Measurements from ENCODE around the gene HPS3. TPM values are rescaled to one million over a fixed set of nuclear protein-coding genes. Genes with fewer than 3 reads are reported as not detected.
A peak's percentile ranks its signal among the peaks of the same experiment; 100 is the strongest.
"Not testable (repeated sequence)": the region's sequence is repeated elsewhere in the genome, so short reads cannot be mapped to it uniquely, and the experiment has no call there.

The HPS3 gene
- polyA plus RNA-seq, 2 of the 4 experiments (the other 2 are of a cell fraction), result 28.4 to 48.0 TPM

- FAIRE-seq (no peak), DNase-seq (ENCODE audit: low read depth in 1 of 2, low spot score in 1 of 2) (no peak), ATAC-seq (no peak)
- Histone ChIP-seq H3K27ac (no peak overlapping the region), H3K9me3 (peaks cover 3% of the 10 kb centered on the region; the same call in 1 of the 3 replicates), H3K4me2 (no peak overlapping the region), H3K4me1 (no peaks in the 10 kb centered on the region), H3K4me3 (no peak overlapping the region)
- no peak for TF ChIP-seq ELK1 (IDR thresholded peaks at IDR 0.05; ENCODE audit: low read depth, low read length)
- TF ChIP-seq TFCP2L1 (CRISPR knock-in tag; IDR thresholded peaks at IDR 0.05), result no peak
- CTCF ChIA-PET, result interaction anchor here (1.0 to 4.2 kb wide), 3 partner anchors 28 to 625 kb away, joined by 3 to 11 read pairs (median 5); no protein-coding TSS in a partner anchor
- POLR2A ChIA-PET, result no interaction called here
- WGBS (ENCODE audit: missing lambda C conversion rate), result 89% methylated on average over 4 of the region's 4 CpGs
Measured at GRCh38 chr3:149091983-149092382, 37.5 kb upstream of the HPS3 start.

GRCh38 chr3:149095487-149095886, 34.0 kb upstream of the HPS3 start:
- DNase-seq (ENCODE audit: low read depth in 1 of 2, low spot score in 1 of 2), result no peak
- POLR2A ChIA-PET, result no interaction called here

GRCh38 chr3:149097987-149098386, 31.5 kb upstream of the HPS3 start:
- 93% methylated on average over 19 of the region's 19 CpGs for WGBS (ENCODE audit: missing lambda C conversion rate)
- H3K9me3 ChIP-seq; CTCF ChIA-PET; FAIRE-seq; ATAC-seq; POLR2A ChIA-PET; DNase-seq (ENCODE audit: low read depth in 1 of 2, low spot score in 1 of 2); H3K4me1 ChIP-seq; H3K4me3 ChIP-seq; H3K4me2 ChIP-seq; H3K27ac ChIP-seq: not testable (repeated sequence)

More at GRCh38 chr3:149095487-149095886, 34.0 kb upstream of the HPS3 start:
- no peak for TF ChIP-seq KDM5A (IDR thresholded peaks at IDR 0.05)
- no peak for TF ChIP-seq MAFK (IDR thresholded peaks at IDR 0.05; ENCODE audit: partially characterized antibody)
- no peak for TF ChIP-seq GATA3 (IDR thresholded peaks at IDR 0.05; ENCODE audit: borderline replicate concordance)
- TF ChIP-seq EHF (CRISPR knock-in tag; IDR thresholded peaks at IDR 0.05), result no peak
- TF ChIP-seq CHD2 (IDR thresholded peaks at IDR 0.05; ENCODE audit: low read length, partially characterized antibody), result no peak
- TF ChIP-seq, protein P1, sequence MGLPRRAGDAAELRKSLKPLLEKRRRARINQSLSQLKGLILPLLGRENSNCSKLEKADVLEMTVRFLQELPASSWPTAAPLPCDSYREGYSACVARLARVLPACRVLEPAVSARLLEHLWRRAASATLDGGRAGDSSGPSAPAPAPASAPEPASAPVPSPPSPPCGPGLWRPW (IDR thresholded peaks at IDR 0.05), result no peak
- TF ChIP-seq NFE2L2 (conservative IDR thresholded peaks at IDR 0.05; ENCODE audit: low read length), result no peak
- TF ChIP-seq POLR2A (IDR thresholded peaks at IDR 0.05; ENCODE audit: low read length), result no peak
- TF ChIP-seq NR3C1 (IDR thresholded peaks at IDR 0.05), result no peak
- no peak for TF ChIP-seq CBX8 (IDR thresholded peaks at IDR 0.05)
- no peak for TF ChIP-seq FOXS1 (CRISPR knock-in tag; IDR thresholded peaks at IDR 0.05)
- TF ChIP-seq MAX (IDR thresholded peaks at IDR 0.05), result no peak
- no peak for TF ChIP-seq ZSCAN20 (CRISPR knock-in tag; IDR thresholded peaks at IDR 0.05)
- FAIRE-seq (no peak), ATAC-seq (no peak)
- CTCF ChIA-PET, result interaction anchor here (1.0 to 1.5 kb wide), 2 partner anchors 25 to 178 kb away, joined by 4 to 5 read pairs; no protein-coding TSS in a partner anchor
- Histone ChIP-seq H3K4me3 (no peak overlapping the region), H3K27ac (no peak overlapping the region), H3K4me2 (no peak overlapping the region), H3K9me3 (no peaks in the 10 kb centered on the region), H3K4me1 (no peaks in the 10 kb centered on the region)
- WGBS (ENCODE audit: missing lambda C conversion rate), result 78% methylated on average over 4 of the region's 4 CpGs

DNA sequence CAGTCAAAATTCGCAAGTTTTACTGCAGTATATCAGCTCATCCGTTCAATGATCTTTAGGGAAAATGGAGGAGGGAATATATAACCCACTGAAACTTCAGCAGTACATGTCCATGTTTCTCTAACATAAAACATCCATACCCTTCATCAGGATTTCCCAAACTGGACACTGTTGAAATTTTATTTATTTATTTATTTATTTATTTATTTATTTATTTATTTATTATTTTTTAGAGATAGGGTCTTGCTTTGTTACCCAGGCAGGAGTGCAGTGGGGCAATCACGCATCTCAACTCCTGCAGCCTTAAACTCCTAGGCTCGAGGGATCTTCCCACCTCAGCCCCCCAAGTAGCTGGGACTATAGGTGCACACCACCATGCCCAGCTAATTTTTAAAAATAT, 28.3 kb upstream of the HPS3 start:
- ATAC-seq (no peak), DNase-seq (ENCODE audit: low read depth in 1 of 2, low spot score in 1 of 2) (no peak), FAIRE-seq (no peak)
- no peak overlapping the region for H3K27ac ChIP-seq
- CTCF ChIA-PET, result interaction anchor here (1.3 to 1.7 kb wide), 2 partner anchors 18 to 20 kb away, joined by 3 to 7 read pairs; no protein-coding TSS in a partner anchor
- WGBS (ENCODE audit: missing lambda C conversion rate), result 54% methylated on average over 4 of the region's 4 CpGs
- no peaks in the 10 kb centered on the region for H3K4me1 ChIP-seq
- H3K4me2 ChIP-seq, result no peak overlapping the region
- no peaks in the 10 kb centered on the region for H3K9me3 ChIP-seq
- POLR2A ChIA-PET, result no interaction called here
- peak; percentile 50 for TF ChIP-seq ZC3H11A (IDR thresholded peaks at IDR 0.05)
- TF ChIP-seq GATA3 (IDR thresholded peaks at IDR 0.05; ENCODE audit: borderline replicate concordance), result no peak
- TF ChIP-seq RCOR1 (IDR thresholded peaks at IDR 0.05; ENCODE audit: low read depth, low read length), result no peak
- TF ChIP-seq MAZ (IDR thresholded peaks at IDR 0.05; ENCODE audit: borderline replicate concordance, low read depth, low read length), result no peak
- TF ChIP-seq FOXS1 (CRISPR knock-in tag; IDR thresholded peaks at IDR 0.05), result no peak
- H3K4me3 ChIP-seq, result no peak overlapping the region

GRCh38 chr3:149101641-149102040, 27.8 kb upstream of the HPS3 start:
- Histone ChIP-seq H3K4me1 (no peaks in the 10 kb centered on the region), H3K4me3 (no peak overlapping the region), H3K4me2 (no peak overlapping the region), H3K27ac (no peak overlapping the region), H3K9me3 (no peaks in the 10 kb centered on the region)
- ChIA-PET CTCF (interaction anchor here (1.3 kb wide), 1 partner anchor 19 kb away, joined by 3 read pairs; no protein-coding TSS in a partner anchor), POLR2A (no interaction called here)
- FAIRE-seq (no peak), ATAC-seq (no peak), DNase-seq (ENCODE audit: low read depth in 1 of 2, low spot score in 1 of 2) (no peak)
- 66% methylated on average over 3 of the region's 3 CpGs for WGBS (ENCODE audit: missing lambda C conversion rate)
- no peak for TF ChIP-seq KDM5A (IDR thresholded peaks at IDR 0.05)
- TF ChIP-seq MYC (IDR thresholded peaks at IDR 0.05; ENCODE audit: borderline replicate concordance, low read length), result no peak
- TF ChIP-seq PHF8 (IDR thresholded peaks at IDR 0.05; ENCODE audit: borderline replicate concordance, low read depth), result no peak
- TF ChIP-seq, protein P2, sequence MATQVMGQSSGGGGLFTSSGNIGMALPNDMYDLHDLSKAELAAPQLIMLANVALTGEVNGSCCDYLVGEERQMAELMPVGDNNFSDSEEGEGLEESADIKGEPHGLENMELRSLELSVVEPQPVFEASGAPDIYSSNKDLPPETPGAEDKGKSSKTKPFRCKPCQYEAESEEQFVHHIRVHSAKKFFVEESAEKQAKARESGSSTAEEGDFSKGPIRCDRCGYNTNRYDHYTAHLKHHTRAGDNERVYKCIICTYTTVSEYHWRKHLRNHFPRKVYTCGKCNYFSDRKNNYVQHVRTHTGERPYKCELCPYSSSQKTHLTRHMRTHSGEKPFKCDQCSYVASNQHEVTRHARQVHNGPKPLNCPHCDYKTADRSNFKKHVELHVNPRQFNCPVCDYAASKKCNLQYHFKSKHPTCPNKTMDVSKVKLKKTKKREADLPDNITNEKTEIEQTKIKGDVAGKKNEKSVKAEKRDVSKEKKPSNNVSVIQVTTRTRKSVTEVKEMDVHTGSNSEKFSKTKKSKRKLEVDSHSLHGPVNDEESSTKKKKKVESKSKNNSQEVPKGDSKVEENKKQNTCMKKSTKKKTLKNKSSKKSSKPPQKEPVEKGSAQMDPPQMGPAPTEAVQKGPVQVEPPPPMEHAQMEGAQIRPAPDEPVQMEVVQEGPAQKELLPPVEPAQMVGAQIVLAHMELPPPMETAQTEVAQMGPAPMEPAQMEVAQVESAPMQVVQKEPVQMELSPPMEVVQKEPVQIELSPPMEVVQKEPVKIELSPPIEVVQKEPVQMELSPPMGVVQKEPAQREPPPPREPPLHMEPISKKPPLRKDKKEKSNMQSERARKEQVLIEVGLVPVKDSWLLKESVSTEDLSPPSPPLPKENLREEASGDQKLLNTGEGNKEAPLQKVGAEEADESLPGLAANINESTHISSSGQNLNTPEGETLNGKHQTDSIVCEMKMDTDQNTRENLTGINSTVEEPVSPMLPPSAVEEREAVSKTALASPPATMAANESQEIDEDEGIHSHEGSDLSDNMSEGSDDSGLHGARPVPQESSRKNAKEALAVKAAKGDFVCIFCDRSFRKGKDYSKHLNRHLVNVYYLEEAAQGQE (IDR thresholded peaks at IDR 0.05), result no peak
- no peak for TF ChIP-seq MAFK (IDR thresholded peaks at IDR 0.05; ENCODE audit: partially characterized antibody)
- TF ChIP-seq, protein P3, sequence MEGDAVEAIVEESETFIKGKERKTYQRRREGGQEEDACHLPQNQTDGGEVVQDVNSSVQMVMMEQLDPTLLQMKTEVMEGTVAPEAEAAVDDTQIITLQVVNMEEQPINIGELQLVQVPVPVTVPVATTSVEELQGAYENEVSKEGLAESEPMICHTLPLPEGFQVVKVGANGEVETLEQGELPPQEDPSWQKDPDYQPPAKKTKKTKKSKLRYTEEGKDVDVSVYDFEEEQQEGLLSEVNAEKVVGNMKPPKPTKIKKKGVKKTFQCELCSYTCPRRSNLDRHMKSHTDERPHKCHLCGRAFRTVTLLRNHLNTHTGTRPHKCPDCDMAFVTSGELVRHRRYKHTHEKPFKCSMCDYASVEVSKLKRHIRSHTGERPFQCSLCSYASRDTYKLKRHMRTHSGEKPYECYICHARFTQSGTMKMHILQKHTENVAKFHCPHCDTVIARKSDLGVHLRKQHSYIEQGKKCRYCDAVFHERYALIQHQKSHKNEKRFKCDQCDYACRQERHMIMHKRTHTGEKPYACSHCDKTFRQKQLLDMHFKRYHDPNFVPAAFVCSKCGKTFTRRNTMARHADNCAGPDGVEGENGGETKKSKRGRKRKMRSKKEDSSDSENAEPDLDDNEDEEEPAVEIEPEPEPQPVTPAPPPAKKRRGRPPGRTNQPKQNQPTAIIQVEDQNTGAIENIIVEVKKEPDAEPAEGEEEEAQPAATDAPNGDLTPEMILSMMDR (IDR thresholded peaks at IDR 0.05), result no peak
